Neuronal stem cell (in vitro differentiated cells): Measurements from ENCODE around the gene LYRM1.

Experiments used
- DNase-seq: peaks from one replicate; pipeline ENCODE4 v3.0.0-alpha.2; 2013; ENCODE audit warnings: low spot score
- H2AFZ ChIP-seq: one replicate; pipeline ENCODE4 v1.6.1; 2013; ENCODE audit warnings: mild to moderate bottlenecking, low read length, inconsistent platforms
- H2AK5ac ChIP-seq: 2 replicates; pipeline ENCODE4 v1.6.1; 2013; ENCODE audit warnings: low read depth, mild to moderate bottlenecking, inconsistent platforms, low read length, moderate library complexity, mixed read lengths
- H2BK120ac ChIP-seq: 2 replicates; pipeline ENCODE4 v1.6.1; 2013; ENCODE audit warnings: low read depth, mild to moderate bottlenecking, inconsistent platforms, low read length, moderate library complexity, mixed read lengths
- H2BK12ac ChIP-seq: one replicate; pipeline ENCODE4 v1.6.1; 2013; ENCODE audit warnings: low read length, inconsistent platforms
- H2BK15ac ChIP-seq: 2 replicates; pipeline ENCODE4 v1.6.1; 2013; ENCODE audit warnings: mild to moderate bottlenecking, low read length, inconsistent platforms, mixed read lengths
- H2BK5ac ChIP-seq: one replicate; pipeline ENCODE4 v1.6.1; 2013; ENCODE audit warnings: inconsistent platforms, mild to moderate bottlenecking, low read length, moderate library complexity
- H3K14ac ChIP-seq: one replicate; pipeline ENCODE4 v1.6.1; 2013; ENCODE audit warnings: low read length, inconsistent platforms
- H3K18ac ChIP-seq: 2 replicates; pipeline ENCODE4 v1.6.1; 2013; ENCODE audit warnings: low read length, inconsistent platforms
- H3K23ac ChIP-seq: 2 replicates; pipeline ENCODE4 v1.6.1; 2013; ENCODE audit warnings: low read depth, mild to moderate bottlenecking, mixed read lengths, low read length, inconsistent platforms; ENCODE audit not compliant: poor library complexity
- H3K27ac ChIP-seq: replicated peaks from 3 replicates; pipeline ENCODE4 v1.5.1; 2013; ENCODE audit warnings: low read length, inconsistent platforms
- H3K27me3 ChIP-seq, 3 experiments: 2 replicates each; pipeline ENCODE4 v1.6.1; 2013; ENCODE audit warnings: low read length in 3 of 3, mild to moderate bottlenecking in 2 of 3, inconsistent platforms in 1 of 3, low read depth in 1 of 3, mixed read lengths in 1 of 3, moderate library complexity in 1 of 3; ENCODE audit not compliant: control insufficient read depth in 3 of 3, insufficient read depth in 3 of 3
- H3K36me3 ChIP-seq, 2 donors: replicated peaks in 1 of 2; 2 replicates each; pipeline ENCODE4 v1.6.1; 2013; ENCODE audit warnings: low read length in 2 of 2; ENCODE audit not compliant: control insufficient read depth in 2 of 2, insufficient read depth in 2 of 2
- H3K4ac ChIP-seq: 2 replicates; pipeline ENCODE4 v1.6.1; 2013; ENCODE audit warnings: inconsistent platforms, mild to moderate bottlenecking, low read length, moderate library complexity
- H3K4me1 ChIP-seq, 2 donors: 1 replicate in 1 of 2; 2 replicates in 1 of 2; pipeline ENCODE4 v1.6.1; 2013; ENCODE audit warnings: low read length in 2 of 2, low read depth in 1 of 2; ENCODE audit not compliant: control insufficient read depth in 2 of 2, insufficient read depth in 1 of 2
- H3K4me2 ChIP-seq: one replicate; pipeline ENCODE4 v1.6.1; 2013; ENCODE audit warnings: mild to moderate bottlenecking, low read length, inconsistent platforms; ENCODE audit not compliant: insufficient read depth, poor library complexity, severe bottlenecking
- H3K4me3 ChIP-seq, 2 donors: 2 replicates each; pipeline ENCODE4 v1.5.1; 2013; ENCODE audit warnings: low read length in 2 of 2, mild to moderate bottlenecking in 2 of 2, inconsistent platforms in 1 of 2, moderate library complexity in 1 of 2
- H3K79me1 ChIP-seq: one replicate; pipeline ENCODE4 v1.6.1; 2013; ENCODE audit warnings: low read depth, mild to moderate bottlenecking, inconsistent platforms, low read length, moderate library complexity
- H3K9ac ChIP-seq: one replicate; pipeline ENCODE4 v1.6.1; 2013; ENCODE audit warnings: mild to moderate bottlenecking, low read depth, low read length, inconsistent platforms; ENCODE audit not compliant: poor library complexity
- H3K9me3 ChIP-seq, 2 donors: replicated peaks in 1 of 2; 2 replicates each; pipeline versions ENCODE3 to v1.6.1; 2013; ENCODE audit warnings: low read length in 2 of 2, mild to moderate bottlenecking in 2 of 2, inconsistent platforms in 1 of 2, low read depth in 1 of 2, mixed read lengths in 1 of 2, moderate library complexity in 1 of 2; ENCODE audit not compliant: control insufficient read depth in 2 of 2, insufficient read depth in 1 of 2
- H4K8ac ChIP-seq: one replicate; pipeline ENCODE4 v1.6.1; 2013; ENCODE audit warnings: low read depth, mild to moderate bottlenecking, inconsistent platforms, low read length, moderate library complexity
- H4K91ac ChIP-seq: one replicate; pipeline ENCODE4 v1.6.1; 2013; ENCODE audit warnings: low read length, low read depth, mild to moderate bottlenecking, inconsistent platforms; ENCODE audit not compliant: poor library complexity
- WGBS, 2 donors: extraction: QIAGEN DNeasy Blood & Tissue Kit; methylation state at CpG; one replicate each; pipeline ENCODE4 v1.1.7; 2013; ENCODE audit warnings: missing lambda C conversion rate in 2 of 2, mixed read lengths in 1 of 2; ENCODE audit not compliant: insufficient read length in 2 of 2, insufficient replicate concordance in 1 of 2; ENCODE audit errors: extremely low coverage in 2 of 2; 5-methylcytosine and 5-hydroxymethylcytosine counted together

Gene LYRM1

DNA sequence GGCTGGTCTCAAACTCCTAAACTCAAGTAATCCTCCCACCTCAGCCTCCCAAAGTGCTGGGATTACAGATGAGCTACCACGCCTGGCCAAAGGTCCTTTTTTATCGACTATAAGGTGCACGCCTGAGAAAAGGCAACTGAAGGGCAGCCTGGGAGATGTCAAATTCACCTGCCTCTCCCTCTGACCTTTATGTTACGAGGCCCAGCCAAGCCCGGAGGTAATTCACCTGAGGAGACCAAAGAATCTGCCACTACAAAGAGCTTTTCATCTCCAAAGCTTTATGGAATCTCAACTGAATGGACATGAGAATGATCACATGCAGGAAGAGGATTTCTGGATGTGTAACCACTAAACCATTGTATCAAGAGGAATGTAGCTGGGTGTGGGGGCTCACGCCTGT, 37.2 kb downstream of the LYRM1 start:
- no peak overlapping the region for H3K14ac ChIP-seq
- H3K79me1 ChIP-seq = no peaks in the 10 kb centered on the region
- no peaks in the 10 kb centered on the region for H3K36me3 ChIP-seq
- H3K27me3 ChIP-seq = no peaks in the 10 kb centered on the region
- no peak overlapping the region for H2BK15ac ChIP-seq
- H3K9me3 ChIP-seq = no peaks in the 10 kb centered on the region
- no peak overlapping the region for H2BK120ac ChIP-seq
- no peaks in the 10 kb centered on the region for H3K4me1 ChIP-seq
- DNase-seq = no peak
- H3K27ac ChIP-seq = no peak overlapping the region
- H3K4me2 ChIP-seq = no peak overlapping the region
- WGBS, 2 donors = no CpG with 5 or more reads among the region's 6 CpGs
- no peak overlapping the region for H3K23ac ChIP-seq
- H2BK12ac ChIP-seq = no peak overlapping the region
- no peak overlapping the region for H4K8ac ChIP-seq
- H3K9ac ChIP-seq = no peak overlapping the region
- H3K4me3 ChIP-seq = no peak overlapping the region
- no peak overlapping the region for H2BK5ac ChIP-seq
- H2AK5ac ChIP-seq = no peak overlapping the region
- H3K18ac ChIP-seq = no peak overlapping the region
- no peak overlapping the region for H2AFZ ChIP-seq
- no peak overlapping the region for H3K4ac ChIP-seq
- H4K91ac ChIP-seq = no peak overlapping the region

DNA sequence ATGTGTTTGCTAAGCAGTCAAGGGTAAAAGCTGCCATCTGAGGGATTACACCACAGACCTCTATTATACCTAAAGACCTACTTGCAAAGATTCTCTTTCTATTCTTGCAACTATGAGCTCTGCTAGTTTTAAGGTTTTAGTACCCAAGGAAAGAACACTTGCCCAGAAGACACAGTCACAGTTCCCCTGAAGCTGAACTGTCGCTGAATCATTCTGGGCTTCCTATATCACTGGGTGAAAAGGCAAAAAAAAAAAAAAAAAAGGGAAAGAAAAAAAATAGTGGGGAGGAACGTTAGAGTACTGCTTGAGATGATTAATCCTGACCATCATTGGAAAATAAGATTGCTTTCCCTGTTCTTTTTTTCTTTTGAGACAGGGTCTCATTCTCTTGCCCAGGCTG, 37.9 kb downstream of the LYRM1 start:
- H3K4me3 ChIP-seq = no peak overlapping the region
- WGBS, 2 donors = no CpG with 5 or more reads among the region's 2 CpGs
- no peak overlapping the region for H2AK5ac ChIP-seq
- H3K9ac ChIP-seq = no peak overlapping the region
- no peak overlapping the region for H3K4me2 ChIP-seq
- no peak overlapping the region for H4K8ac ChIP-seq
- H2AFZ ChIP-seq = no peak overlapping the region
- H3K9me3 ChIP-seq = no peaks in the 10 kb centered on the region
- H2BK5ac ChIP-seq = no peak overlapping the region
- H3K79me1 ChIP-seq = no peaks in the 10 kb centered on the region
- H3K4ac ChIP-seq = no peak overlapping the region
- H3K27me3 ChIP-seq = no peaks in the 10 kb centered on the region
- H3K36me3 ChIP-seq = no peaks in the 10 kb centered on the region
- no peak overlapping the region for H2BK12ac ChIP-seq
- no peak overlapping the region for H4K91ac ChIP-seq
- no peak for DNase-seq
- no peak overlapping the region for H2BK120ac ChIP-seq
- no peak overlapping the region for H3K14ac ChIP-seq
- no peak overlapping the region for H3K18ac ChIP-seq
- H2BK15ac ChIP-seq = no peak overlapping the region
- no peaks in the 10 kb centered on the region for H3K4me1 ChIP-seq
- no peak overlapping the region for H3K23ac ChIP-seq
- H3K27ac ChIP-seq = no peak overlapping the region

DNA sequence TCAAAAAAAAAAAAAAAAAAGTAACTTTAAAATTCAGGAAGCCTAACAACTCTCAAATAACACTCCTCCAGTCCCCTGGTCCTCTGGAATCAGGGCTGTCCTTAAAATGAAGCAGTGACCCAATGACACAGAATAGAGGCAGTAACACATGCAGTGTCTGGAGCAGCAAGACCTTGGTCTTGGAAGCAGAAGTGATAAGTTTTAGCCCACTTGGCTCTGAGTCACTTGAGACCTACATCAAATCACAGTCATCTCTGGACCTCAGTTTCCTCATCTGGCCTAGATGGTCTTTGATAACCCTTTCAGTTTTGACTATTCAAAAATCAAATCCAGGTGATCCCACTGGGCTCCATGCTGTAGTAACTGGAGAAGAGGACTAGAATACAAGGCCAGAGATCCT, 39.0 kb downstream of the LYRM1 start:
- H2BK12ac ChIP-seq = no peak overlapping the region
- H2BK5ac ChIP-seq = no peak overlapping the region
- H3K79me1 ChIP-seq = no peaks in the 10 kb centered on the region
- H3K23ac ChIP-seq = no peak overlapping the region
- no peaks in the 10 kb centered on the region for H3K4me1 ChIP-seq
- DNase-seq = no peak
- no peak overlapping the region for H3K9ac ChIP-seq
- no peak overlapping the region for H2BK15ac ChIP-seq
- no peak overlapping the region for H2AK5ac ChIP-seq
- no peak overlapping the region for H2AFZ ChIP-seq
- H4K8ac ChIP-seq = no peak overlapping the region
- H2BK120ac ChIP-seq = no peak overlapping the region
- H3K4ac ChIP-seq = no peak overlapping the region
- H4K91ac ChIP-seq = no peak overlapping the region
- no peak overlapping the region for H3K4me3 ChIP-seq
- no peak overlapping the region for H3K14ac ChIP-seq
- H3K36me3 ChIP-seq = no peaks in the 10 kb centered on the region
- H3K9me3 ChIP-seq = no peaks in the 10 kb centered on the region
- no peak overlapping the region for H3K18ac ChIP-seq
- no peak overlapping the region for H3K4me2 ChIP-seq
- no peak overlapping the region for H3K27ac ChIP-seq
- H3K27me3 ChIP-seq = no peaks in the 10 kb centered on the region

DNA sequence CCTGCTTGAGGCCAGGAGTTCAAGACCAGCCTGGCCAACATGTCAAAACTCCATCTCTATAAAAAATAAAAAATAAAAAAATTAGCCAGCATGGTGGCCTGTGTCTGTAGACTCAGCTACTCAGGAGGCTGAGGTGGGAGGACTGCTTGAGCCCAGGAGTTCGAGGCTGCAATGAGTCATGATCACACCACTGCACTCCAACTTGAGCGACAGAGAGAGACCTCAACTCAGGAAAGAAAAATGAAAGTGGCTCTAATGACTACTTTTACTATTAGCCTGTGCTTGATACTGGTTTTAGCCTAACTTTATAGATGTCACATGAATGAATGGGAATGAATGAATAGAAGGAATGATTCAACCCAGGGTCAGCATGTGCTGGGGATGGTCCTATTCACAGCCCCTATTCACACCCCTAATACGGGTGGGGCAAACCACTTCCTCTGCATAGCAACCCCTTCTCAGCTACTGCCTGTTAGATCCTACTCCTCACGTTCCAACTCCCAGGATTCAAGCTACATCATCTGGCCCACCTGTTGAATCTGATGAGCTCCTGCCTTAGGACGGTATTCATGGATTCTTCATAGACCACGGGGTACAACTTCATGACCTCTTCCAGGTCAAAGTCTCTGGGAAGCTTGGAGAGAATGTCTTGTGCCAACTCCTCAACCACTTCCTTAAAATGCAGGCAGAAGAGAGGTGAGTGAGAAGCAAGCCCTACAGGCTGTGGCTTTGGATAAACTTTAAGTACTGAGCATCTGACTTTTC, 40.5 kb downstream of the LYRM1 start:
- H3K23ac ChIP-seq = no peak overlapping the region
- H2BK5ac ChIP-seq = no peak overlapping the region
- no peaks in the 10 kb centered on the region for H3K4me1 ChIP-seq
- WGBS, 2 donors = no CpG with 5 or more reads among the region's 6 CpGs
- no peak overlapping the region for H3K27ac ChIP-seq
- no peak overlapping the region for H3K4ac ChIP-seq
- no peak overlapping the region for H3K18ac ChIP-seq
- H4K91ac ChIP-seq = no peak overlapping the region
- no peak overlapping the region for H2AFZ ChIP-seq
- H2BK12ac ChIP-seq = no peak overlapping the region
- H3K4me3 ChIP-seq = no peak overlapping the region
- H2BK15ac ChIP-seq = no peak overlapping the region
- no peaks in the 10 kb centered on the region for H3K79me1 ChIP-seq
- no peak overlapping the region for H2BK120ac ChIP-seq
- H3K9ac ChIP-seq = no peak overlapping the region
- H3K14ac ChIP-seq = no peak overlapping the region
- H3K9me3 ChIP-seq = no peaks in the 10 kb centered on the region
- no peaks in the 10 kb centered on the region for H3K36me3 ChIP-seq
- H3K27me3 ChIP-seq = no peaks in the 10 kb centered on the region
- H4K8ac ChIP-seq = no peak overlapping the region
- DNase-seq = no peak
- no peak overlapping the region for H2AK5ac ChIP-seq
- no peak overlapping the region for H3K4me2 ChIP-seq
